HEK293T (cell line): ENCODE data around the gene RAPGEF1.

Source experiments
- BHLHE40 ChIP-seq: fragments of 450-650 bp; IDR thresholded peaks from 2 replicates; pipeline ENCODE4 v1.6.1; 2016; ENCODE audit warnings: mild to moderate bottlenecking, moderate library complexity, borderline replicate concordance
- CTBP1 ChIP-seq: fragments of 450-650 bp; IDR thresholded peaks from 2 replicates; pipeline ENCODE4 v1.6.1; 2016; ENCODE audit warnings: borderline replicate concordance
- ELF4 ChIP-seq: fragments of 450-650 bp; IDR thresholded peaks from 2 replicates; pipeline ENCODE4 v1.6.1; 2017; ENCODE audit warnings: antibody characterized with exemption
- FOXA1 ChIP-seq: fragments of 450-650 bp; IDR thresholded peaks from 2 replicates; pipeline ENCODE4 v1.6.1; 2016; ENCODE audit warnings: mild to moderate bottlenecking
- FOXK2 ChIP-seq: fragments of 450-650 bp; IDR thresholded peaks from 2 replicates; pipeline ENCODE4 v1.6.1; 2016; ENCODE audit warnings: mild to moderate bottlenecking
- FOXM1 ChIP-seq: fragments of 450-650 bp; IDR thresholded peaks from 2 replicates; pipeline ENCODE4 v1.6.1; 2017; ENCODE audit warnings: mild to moderate bottlenecking, borderline replicate concordance
- HDGF ChIP-seq: fragments of 450-650 bp; IDR thresholded peaks from 2 replicates; pipeline ENCODE4 v1.6.1; 2017; ENCODE audit warnings: antibody characterized with exemption, borderline replicate concordance
- L3MBTL2 ChIP-seq: fragments of 450-650 bp; conservative IDR thresholded peaks from 2 replicates; pipeline ENCODE4 v1.6.1; 2016; ENCODE audit warnings: mild to moderate bottlenecking
- LEF1 ChIP-seq: fragments of 450-650 bp; IDR thresholded peaks from 2 replicates; pipeline ENCODE4 v1.6.1; 2017; ENCODE audit warnings: mild to moderate bottlenecking, borderline replicate concordance
- SP1 ChIP-seq: fragments of 450-650 bp; IDR thresholded peaks from 2 replicates; pipeline ENCODE4 v1.6.1; 2017
- SUZ12 ChIP-seq: fragments of 450-650 bp; IDR thresholded peaks from 2 replicates; pipeline ENCODE4 v1.6.1; 2016; ENCODE audit warnings: mild to moderate bottlenecking
- TARDBP ChIP-seq: fragments of 450-650 bp; IDR thresholded peaks from 2 replicates; pipeline ENCODE4 v1.6.1; 2016
- ZNF384 ChIP-seq: fragments of 450-650 bp; IDR thresholded peaks from 2 replicates; pipeline ENCODE4 v1.6.1; 2016

- no peak for TF ChIP-seq ZNF384
- no peak for TF ChIP-seq SP1
- no peak for TF ChIP-seq CTBP1
- no peak for TF ChIP-seq ELF4
- TF ChIP-seq FOXM1: no peak
- no peak for TF ChIP-seq L3MBTL2
- TF ChIP-seq BHLHE40: no peak
- no peak for TF ChIP-seq FOXK2
- TF ChIP-seq HDGF: no peak
- TF ChIP-seq TARDBP: no peak
- no peak for TF ChIP-seq FOXA1
- TF ChIP-seq SUZ12: no peak
- no peak for TF ChIP-seq LEF1
Measured at GRCh38 chr9:131591845-131592208, 148.0 kb downstream of the RAPGEF1 start.
